HG03097 (cell line): Measurements from ENCODE around the gene SMYD1.
"Not testable (repeated sequence)": the region's sequence is repeated elsewhere in the genome, so short reads cannot be mapped to it uniquely, and the experiment has no call there.

Experiments used
- ATAC-seq: cut with Tn5 transposase; IDR thresholded peaks from one replicate; pipeline ENCODE4 v1.9.1; 2021; ENCODE audit not compliant: unreplicated experiment, low FRiP score

Gene SMYD1

GRCh38 chr2:88067598-88067997 is at the start of gene SMYD1:
TSS of gene SMYD1 (plus strand) at chr2:88067825. CDS start at chr2:88067865, 40 bp downstream.
- ATAC-seq, result no peak

DNA sequence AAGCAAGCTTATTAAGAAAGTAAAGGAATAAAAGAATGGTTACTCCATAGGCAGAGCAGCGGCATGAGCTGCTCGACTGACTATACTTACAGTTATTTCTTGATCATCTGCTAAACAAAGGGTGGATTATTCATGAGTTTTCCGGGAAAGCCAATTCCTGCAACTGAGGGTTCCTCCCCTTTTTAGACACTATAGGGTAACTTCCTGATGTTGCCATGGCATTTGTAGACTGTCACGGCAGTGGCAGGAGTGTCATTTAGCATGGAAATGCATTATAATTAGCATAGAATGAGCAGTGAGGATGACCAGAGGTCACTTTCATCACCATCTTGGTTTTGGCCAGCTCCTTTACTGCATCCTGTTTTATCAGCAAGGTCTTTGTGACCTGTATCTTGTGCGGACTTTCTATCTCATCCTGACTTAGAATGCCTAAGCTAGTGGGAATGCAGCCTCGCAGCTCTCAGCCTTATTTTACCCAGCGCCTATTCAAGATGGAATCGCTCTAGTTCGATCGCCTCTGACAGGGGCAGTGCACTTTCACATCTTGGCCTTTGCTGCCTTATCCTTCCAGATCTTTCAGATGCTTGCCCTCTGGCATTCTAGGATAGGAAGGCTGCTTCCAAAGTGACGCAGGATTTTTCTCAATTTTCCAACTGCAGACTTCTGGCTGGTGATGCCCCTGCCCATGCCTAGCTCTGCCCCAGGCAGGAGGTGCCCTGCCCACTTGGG is 49.4 kb upstream of the SMYD1 start:
- not testable (repeated sequence) for ATAC-seq

DNA sequence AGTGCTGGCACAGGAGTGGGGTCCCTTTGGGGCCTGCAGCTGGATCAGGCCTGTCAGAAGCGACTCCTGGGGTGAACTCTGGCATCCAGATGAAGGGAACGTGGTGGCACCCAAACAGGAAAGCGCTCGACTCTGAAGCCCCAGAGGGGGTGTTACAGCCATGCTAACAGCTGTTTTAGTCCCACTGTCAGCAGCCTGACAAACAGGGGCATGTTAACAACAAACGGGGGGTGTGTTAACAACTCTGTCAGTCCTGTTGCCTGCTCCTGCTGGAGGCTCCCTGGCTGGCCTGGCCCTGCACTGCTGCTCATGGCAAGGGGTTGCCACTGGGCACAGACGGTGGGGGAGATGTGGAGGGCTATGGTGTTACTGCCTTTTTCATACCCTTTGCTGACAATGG is 48.7 kb upstream of the SMYD1 start:
- ATAC-seq, result no peak

DNA sequence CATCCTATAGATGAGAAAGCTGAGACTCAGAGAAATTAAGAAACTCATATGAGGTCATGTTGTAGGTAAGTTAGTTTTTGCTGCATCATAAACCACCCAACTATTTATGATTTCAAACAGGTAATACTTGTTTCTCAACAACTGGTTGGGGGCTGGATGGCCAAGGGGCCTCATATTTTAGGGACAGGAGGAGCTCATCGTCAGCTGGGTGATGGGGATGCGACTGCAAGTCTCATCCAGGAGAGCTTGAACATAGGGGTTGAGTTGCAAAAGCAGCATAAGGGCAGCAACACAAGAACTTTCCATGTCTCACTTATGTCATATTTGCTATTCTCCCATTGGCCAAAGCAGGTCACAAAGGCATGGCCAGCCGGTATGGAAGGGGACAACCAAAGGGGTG is 47.6 kb upstream of the SMYD1 start:
- ATAC-seq, result no peak

GRCh38 chr2:88022669-88022921 is 45.0 kb upstream of the SMYD1 start:
- no peak for ATAC-seq

DNA sequence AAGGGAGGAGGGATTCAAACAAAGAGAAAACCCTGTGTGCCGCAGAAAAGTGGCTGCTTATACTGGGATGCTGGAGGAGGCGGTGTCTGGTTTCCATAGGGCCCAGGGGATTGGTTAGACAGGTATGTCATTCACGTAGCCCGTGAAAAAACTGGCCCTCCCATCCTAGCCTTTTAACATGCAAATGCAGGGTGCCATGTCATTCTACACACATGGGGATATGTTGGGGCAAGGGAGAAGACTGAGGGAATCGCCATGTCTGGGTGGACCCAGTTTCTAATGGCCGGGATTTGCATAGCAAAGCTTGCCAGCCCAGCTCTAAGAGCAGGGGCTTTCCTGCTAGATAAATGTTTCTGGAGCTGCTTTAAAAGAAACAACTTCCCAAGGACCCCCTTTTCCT is 43.1 kb upstream of the SMYD1 start:
- ATAC-seq, result no peak

DNA sequence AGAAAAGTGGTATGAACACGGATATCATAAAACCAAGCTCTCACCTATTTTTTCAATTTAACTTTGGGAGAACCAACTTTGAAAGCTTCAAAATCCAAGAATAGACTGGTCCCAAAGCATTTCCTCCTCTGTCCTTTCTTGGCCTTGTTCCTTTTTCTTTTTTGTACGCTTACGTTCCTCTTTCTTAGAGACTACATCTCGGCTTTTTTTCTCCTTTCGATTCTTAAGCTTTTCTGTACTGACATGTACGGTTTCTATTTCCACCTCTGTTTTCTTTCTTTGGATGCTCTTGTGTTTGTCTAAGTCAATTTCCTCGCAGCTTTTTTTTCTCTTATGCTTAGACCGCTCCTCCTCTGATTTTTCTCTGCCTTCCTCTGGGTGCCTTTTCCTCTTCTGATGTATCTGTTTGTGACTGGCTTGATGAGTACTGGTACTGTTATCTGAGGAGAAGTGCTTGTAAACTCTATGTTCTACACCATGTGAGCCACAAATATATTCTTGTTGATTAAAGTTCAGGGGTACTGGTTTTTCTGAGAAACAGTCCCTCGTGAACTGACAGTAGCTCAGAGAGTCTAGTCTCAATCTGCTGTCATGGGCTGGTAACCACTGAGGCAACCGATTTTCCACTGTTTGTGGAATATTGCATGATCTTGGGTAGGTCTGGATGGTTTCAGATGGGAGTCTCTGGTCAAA is 39.8 kb upstream of the SMYD1 start:
- peak; percentile 42 for ATAC-seq

DNA sequence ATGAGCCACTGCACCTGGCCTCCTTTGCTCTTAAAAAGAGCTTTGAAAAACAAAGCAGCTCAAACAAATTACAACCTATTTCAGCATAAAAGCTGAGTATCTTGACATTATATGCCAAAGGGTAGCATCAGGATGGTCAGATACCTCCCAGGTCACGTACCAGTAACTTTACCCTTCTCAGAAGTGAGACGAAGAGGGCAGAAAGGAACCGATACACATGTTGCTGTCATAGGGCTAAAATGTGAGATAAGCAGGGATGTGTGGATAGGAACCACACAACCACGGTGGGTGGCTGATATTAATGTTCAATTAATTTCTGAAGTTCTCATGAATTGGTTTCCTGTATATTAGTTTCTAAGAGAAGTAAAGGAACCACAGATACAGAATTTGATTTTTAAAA is 38.7 kb upstream of the SMYD1 start:
- no peak for ATAC-seq

- ATAC-seq, result no peak
Observed at GRCh38 chr2:88032070-88032702, 35.4 kb upstream of the SMYD1 start.

DNA sequence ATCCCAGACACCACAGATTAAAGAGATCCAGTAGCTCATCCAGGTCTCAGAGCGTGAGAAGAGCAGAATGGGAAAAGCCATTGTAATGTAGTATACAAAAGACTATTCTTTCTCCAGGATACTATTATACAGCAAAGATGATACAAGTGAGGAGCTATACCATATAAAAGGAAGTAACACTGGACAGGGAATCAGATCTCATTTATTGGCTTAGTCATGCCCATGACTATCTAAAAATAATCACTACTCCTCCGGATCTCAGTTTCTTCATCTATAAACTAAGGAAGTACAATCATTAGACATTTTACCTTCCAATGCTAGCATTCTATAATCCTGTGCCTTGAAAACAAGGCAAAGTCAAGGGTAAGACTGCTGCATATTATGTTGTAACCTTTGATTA is 31.4 kb upstream of the SMYD1 start:
- no peak for ATAC-seq

GRCh38 chr2:88036606-88037005 is 31.0 kb upstream of the SMYD1 start:
- no peak for ATAC-seq

DNA sequence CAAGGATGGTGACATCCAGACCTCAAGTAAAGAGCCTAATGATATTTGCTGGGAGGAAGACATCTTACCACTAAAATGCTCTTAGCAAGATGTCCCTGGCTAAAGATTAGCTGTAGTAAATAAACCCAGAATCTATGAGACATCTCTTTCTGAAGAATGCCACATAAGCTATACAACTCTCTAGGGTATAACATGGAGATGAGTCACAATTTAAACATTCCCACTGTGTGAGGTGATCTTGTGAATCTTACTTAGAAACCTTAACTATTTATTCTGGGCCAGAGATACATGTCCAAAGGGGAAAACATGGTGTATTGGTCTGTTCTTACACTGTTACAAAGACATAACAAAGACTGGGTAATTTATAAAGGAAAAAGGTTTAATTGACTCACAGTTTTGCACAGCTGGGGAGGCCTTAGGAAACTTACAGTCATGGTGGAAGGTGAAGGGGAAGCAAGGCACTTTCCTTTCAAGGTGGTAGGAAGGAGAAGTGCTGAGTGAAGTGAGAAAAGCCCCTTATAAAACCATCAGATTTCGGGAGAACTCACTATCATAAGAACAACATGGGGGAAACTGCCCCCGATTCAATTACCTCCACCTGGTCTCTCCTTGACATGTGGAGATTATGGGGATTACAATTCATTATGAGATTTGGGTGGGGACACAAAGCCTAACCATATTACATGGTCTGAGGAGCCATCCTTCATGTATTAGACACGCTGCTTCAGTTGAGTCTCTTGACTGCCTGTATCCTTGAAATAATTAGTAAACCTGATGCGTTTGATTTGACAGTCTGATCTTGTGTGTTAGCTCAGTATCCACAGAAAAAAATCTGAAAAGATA is 29.1 kb upstream of the SMYD1 start:
- ATAC-seq, result no peak

GRCh38 chr2:88042476-88042875 is 25.1 kb upstream of the SMYD1 start:
- ATAC-seq, result no peak

GRCh38 chr2:88045561-88045960 is 22.1 kb upstream of the SMYD1 start:
- not testable (repeated sequence) for ATAC-seq

DNA sequence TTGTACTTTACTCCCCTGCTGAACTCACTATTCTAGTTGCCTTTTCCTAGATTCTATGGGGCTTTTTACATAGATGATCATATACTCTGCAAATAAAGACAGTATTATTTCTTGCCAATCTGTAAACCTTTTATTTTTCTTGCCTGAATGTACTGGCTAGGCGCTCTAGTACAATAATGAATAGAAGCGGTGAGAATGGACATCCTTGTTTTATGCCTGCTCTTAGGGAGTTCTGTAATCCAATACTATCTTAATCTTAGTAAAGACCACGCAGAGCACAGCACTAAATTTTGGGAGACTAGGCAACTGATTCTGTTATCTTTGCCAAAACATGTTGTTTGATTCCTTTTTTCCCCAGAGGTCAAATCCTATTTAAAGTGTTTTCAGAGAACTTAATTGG is 19.1 kb upstream of the SMYD1 start:
- no peak for ATAC-seq

DNA sequence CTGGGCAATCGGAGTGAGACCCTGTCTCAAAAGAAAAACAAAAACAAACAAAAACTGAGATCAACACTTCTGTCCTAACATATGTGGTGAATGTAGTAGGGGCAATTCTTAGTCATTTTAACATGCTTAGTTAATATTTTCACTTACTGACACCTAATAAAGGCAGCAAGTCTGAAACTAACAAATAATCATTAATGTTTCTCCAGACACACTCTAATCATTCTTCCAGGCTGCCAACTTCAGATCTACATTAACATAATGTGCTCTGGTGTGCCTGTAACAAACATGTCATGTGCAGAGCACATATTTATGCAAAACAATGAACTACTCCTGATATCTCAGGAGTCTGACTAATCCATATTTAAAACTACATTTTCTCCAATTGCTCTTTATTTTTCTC is 18.0 kb upstream of the SMYD1 start:
- ATAC-seq, result peak; percentile 63

DNA sequence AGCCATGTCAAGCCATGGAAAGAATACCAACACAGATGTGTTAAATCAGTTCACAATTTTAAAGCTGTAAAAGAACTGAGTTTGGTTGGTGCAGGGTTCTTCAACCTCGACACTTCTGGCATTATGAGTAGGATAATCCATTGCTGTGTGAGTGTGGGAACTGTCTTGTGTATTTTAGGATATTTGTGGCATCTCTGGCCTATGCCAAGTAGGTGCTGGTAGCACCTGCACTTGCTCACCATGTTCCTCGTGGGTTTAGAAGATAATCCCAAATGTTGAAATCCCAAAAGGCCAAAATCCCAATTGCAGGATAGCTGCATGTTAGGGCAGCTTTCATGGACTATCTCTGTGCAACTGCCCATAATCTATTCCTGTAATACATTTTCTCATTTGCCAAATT is 15.8 kb upstream of the SMYD1 start:
- no peak for ATAC-seq

- ATAC-seq, result no peak
Observed at GRCh38 chr2:88053296-88053695, 14.3 kb upstream of the SMYD1 start.

DNA sequence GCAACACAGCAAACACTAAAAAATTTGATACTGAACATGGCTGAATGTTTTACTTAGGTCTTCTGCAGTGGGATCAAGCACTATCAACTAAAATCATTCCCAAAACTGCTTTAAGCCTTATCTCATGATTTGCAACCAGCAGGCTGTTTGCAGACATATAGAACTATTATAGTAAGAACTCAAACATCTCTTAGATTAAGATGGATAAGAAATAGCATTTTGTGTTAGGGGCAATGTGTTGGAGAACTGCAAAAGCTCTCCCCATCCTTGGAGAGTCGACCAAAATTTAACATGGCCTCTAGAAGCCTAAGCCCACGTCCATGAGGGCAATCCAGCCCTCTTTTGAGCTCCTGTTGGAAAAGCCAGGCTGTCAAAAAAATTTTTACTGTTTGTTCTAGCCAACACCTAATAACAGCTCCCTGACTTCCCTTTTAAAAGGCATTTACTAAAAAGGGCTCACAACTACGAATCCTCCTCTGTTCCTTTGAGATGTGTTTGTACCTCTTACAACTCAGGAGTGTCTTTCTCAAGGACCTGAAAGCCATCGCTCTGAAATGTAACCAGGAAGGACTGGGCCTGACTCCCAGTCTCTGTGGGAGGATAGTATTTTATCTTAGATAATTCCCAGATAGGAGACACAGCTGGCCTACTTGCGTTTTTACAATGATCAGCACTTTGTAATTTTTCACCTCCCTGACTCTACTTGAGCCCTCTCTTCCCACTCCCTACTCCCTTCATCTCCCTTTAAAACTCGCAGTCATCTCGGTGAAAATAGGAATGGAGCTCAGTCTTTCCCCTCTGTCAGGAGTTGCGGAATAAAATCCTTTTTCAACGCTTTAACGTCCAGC is 13.5 kb upstream of the SMYD1 start:
- ATAC-seq, result no peak

- no peak for ATAC-seq
Observed at GRCh38 chr2:88054782-88055370, 12.7 kb upstream of the SMYD1 start.
